Osteocyte (in vitro differentiated cells): ENCODE measurements around the gene TP53. TPM values are rescaled to one million over a fixed set of nuclear protein-coding genes. Genes with fewer than 3 reads are reported as not detected.

ENCODE experiments used
- DNase-seq: peaks from one replicate; pipeline ENCODE4 v3.0.0; 2021; ENCODE audit warnings: mixed read lengths; ENCODE audit not compliant: unreplicated experiment; ENCODE audit errors: extremely low spot score
- H3K27ac Mint-ChIP-seq: one replicate; pipeline ENCODE4 v1.8.0; 2021; ENCODE audit warnings: mild to moderate bottlenecking, mixed read lengths; ENCODE audit not compliant: unreplicated experiment
- H3K27me3 Mint-ChIP-seq: one replicate; pipeline ENCODE4 v1.8.0; 2021; ENCODE audit warnings: mixed read lengths; ENCODE audit not compliant: unreplicated experiment
- H3K36me3 Mint-ChIP-seq: one replicate; pipeline ENCODE4 v1.8.0; 2021; ENCODE audit warnings: mixed read lengths; ENCODE audit not compliant: unreplicated experiment
- H3K4me1 Mint-ChIP-seq: one replicate; pipeline ENCODE4 v1.8.0; 2021; ENCODE audit warnings: mixed read lengths; ENCODE audit not compliant: unreplicated experiment
- H3K4me3 Mint-ChIP-seq: one replicate; pipeline ENCODE4 v1.8.0; 2021; ENCODE audit warnings: mild to moderate bottlenecking, moderate library complexity, mixed read lengths; ENCODE audit not compliant: unreplicated experiment
- H3K9me3 Mint-ChIP-seq: one replicate; pipeline ENCODE4 v1.8.0; 2021; ENCODE audit warnings: mixed read lengths; ENCODE audit not compliant: unreplicated experiment
- total RNA-seq: library from RNA; stranded (reverse); gene quantifications from 2 replicates; pipeline ENCODE4 v1.2.1, GENCODE V29; 2021
- TF ChIP-seq, protein P1 (sequence below): fragments of 200-600 bp; sonication (generic); IDR thresholded peaks from 2 replicates; pipeline ENCODE4 v1.5.0; 2021; ENCODE audit warnings: antibody characterized with exemption, mild to moderate bottlenecking, moderate library complexity

TP53 gene
- total RNA-seq, 1 donor from 2014 or later: 99.5 TPM

DNA sequence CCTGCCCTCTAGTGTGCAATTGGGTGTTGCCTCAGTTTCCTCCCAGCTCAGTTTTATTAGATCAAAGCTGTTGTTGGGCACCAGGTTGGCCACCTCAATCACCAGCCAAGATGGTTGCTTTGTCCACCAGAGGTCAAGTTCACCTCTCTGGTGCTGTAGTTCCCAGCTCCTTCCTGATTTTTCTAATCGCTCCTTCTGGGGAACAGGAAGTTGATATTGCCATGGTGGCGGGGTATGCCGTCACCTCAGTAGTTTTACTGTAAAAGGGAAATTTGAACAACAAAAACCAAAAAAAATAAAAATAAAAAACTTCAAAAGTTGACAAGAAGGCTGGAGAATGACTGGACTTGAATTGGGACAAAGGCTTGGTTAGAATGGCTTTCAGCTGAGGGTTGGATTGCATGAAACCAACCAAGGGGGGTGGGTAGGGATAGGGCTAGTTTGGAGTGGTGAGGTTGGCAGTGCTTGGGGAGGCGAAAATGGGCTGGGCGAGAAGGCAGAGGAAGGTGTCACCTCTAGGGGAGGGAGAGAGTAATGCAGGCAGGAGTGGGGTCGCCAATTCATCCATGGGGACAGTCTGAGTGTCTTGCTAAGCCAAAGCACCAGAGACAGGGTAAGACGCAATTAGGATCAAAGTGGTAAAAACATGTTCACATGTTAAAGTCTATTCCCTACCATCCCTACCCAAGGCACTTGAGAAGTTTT is 23.9 kb upstream of the TP53 start:
- Mint-ChIP-seq H3K9me3 (no peaks in the 10 kb centered on the region), H3K4me1 (peaks cover 6% of the 10 kb centered on the region), H3K27me3 (peaks cover 38% of the 10 kb centered on the region), H3K27ac (no peak overlapping the region), H3K4me3 (no peak overlapping the region), H3K36me3 (no peaks in the 10 kb centered on the region)
- no peak for DNase-seq
- TF ChIP-seq, protein P1, sequence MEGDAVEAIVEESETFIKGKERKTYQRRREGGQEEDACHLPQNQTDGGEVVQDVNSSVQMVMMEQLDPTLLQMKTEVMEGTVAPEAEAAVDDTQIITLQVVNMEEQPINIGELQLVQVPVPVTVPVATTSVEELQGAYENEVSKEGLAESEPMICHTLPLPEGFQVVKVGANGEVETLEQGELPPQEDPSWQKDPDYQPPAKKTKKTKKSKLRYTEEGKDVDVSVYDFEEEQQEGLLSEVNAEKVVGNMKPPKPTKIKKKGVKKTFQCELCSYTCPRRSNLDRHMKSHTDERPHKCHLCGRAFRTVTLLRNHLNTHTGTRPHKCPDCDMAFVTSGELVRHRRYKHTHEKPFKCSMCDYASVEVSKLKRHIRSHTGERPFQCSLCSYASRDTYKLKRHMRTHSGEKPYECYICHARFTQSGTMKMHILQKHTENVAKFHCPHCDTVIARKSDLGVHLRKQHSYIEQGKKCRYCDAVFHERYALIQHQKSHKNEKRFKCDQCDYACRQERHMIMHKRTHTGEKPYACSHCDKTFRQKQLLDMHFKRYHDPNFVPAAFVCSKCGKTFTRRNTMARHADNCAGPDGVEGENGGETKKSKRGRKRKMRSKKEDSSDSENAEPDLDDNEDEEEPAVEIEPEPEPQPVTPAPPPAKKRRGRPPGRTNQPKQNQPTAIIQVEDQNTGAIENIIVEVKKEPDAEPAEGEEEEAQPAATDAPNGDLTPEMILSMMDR: peak; percentile 17

DNA sequence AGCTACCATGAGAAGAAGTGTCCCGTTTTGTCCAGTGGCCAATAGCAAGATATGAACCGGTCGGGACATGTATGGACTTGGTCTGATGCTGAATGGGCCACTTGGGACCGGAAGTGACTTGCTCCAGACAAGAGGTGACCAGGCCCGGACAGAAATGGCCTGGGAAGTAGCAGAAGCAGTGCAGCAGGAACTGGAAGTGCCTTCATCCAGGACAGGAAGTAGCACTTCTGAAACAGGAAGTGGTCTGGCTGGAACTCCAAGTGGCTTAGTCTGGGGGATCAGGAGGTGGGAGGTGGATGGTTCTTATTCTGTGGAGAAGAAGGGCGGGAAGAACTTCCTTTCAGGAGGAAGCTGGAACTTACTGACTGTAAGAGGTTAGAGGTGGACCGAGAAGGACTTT is 23.0 kb upstream of the TP53 start:
- H3K4me3 Mint-ChIP-seq: no peak overlapping the region
- DNase-seq: no peak
- TF ChIP-seq, protein P1: no peak
- no peaks in the 10 kb centered on the region for H3K9me3 Mint-ChIP-seq
- H3K4me1 Mint-ChIP-seq: peaks cover 12% of the 10 kb centered on the region
- H3K27me3 Mint-ChIP-seq: peaks cover 45% of the 10 kb centered on the region
- H3K27ac Mint-ChIP-seq: no peak overlapping the region
- H3K36me3 Mint-ChIP-seq: no peaks in the 10 kb centered on the region

DNA sequence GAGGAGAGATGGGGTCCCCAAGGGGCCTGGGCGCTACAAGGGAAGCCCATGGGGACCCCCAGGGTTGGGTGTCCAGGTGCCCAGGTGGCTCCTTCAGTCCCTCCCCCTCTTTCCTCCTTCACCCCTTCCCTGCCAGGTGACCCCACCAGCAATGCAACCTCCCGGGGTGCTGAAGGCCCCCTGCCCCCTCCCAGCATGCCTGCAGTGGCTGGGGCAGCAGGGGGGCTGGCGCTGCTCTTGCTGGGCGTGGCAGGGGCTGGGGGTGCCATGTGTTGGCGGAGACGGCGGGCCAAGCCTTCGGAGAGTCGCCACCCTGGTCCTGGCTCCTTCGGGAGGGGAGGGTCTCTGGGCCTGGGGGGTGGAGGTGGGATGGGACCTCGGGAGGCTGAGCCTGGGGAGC is 21.7 kb upstream of the TP53 start:
- Mint-ChIP-seq H3K27me3 (peaks cover 45% of the 10 kb centered on the region), H3K9me3 (no peaks in the 10 kb centered on the region), H3K4me1 (peaks cover 19% of the 10 kb centered on the region), H3K4me3 (no peak overlapping the region), H3K36me3 (no peaks in the 10 kb centered on the region), H3K27ac (no peak overlapping the region)
- TF ChIP-seq, protein P1: no peak
- DNase-seq: no peak

DNA sequence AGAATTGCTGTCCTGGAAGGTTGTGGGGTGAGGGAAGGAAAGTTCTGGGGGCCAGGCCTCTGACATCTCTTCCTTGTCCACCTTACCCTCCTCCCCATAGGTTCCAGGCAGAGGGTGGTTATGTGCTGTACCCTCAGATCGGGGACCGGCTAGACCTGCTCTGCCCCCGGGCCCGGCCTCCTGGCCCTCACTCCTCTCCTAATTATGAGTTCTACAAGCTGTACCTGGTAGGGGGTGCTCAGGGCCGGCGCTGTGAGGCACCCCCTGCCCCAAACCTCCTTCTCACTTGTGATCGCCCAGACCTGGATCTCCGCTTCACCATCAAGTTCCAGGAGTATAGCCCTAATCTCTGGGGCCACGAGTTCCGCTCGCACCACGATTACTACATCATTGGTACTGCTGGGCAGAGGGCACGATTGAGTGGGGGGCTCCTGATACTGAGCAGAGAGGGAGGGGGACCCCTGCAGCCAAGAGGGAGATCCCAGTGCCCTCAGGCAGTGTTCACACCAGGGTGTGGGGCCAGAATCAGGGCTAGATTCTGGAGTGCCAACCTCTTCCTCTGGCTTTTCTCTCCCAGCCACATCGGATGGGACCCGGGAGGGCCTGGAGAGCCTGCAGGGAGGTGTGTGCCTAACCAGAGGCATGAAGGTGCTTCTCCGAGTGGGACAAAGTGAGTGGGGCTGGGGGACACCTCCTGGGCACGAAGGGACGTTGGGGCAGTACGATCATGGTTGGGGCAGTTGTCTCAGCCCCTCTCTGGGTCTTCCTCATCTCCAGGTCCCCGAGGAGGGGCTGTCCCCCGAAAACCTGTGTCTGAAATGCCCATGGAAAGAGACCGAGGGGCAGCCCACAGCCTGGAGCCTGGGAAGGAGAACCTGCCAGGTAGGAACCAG is 20.8 kb upstream of the TP53 start:
- no peaks in the 10 kb centered on the region for H3K9me3 Mint-ChIP-seq
- no peak overlapping the region for H3K4me3 Mint-ChIP-seq

More for the DNA sequence above, 20.8 kb upstream of the TP53 start:
- TF ChIP-seq, protein P1: no peak
- H3K4me1 Mint-ChIP-seq: peaks cover 27% of the 10 kb centered on the region
- H3K36me3 Mint-ChIP-seq: no peaks in the 10 kb centered on the region
- H3K27me3 Mint-ChIP-seq: peaks cover 37% of the 10 kb centered on the region
- no peak overlapping the region for H3K27ac Mint-ChIP-seq
- no peak for DNase-seq
